GM19467 (cell line): Measurements from ENCODE around the gene MLLT11.

Source experiments
- ATAC-seq: cut with Tn5 transposase; IDR thresholded peaks from one replicate; pipeline ENCODE4 v1.9.1; 2021; ENCODE audit warnings: mild to moderate bottlenecking, moderate library complexity; ENCODE audit not compliant: unreplicated experiment

The MLLT11 gene

GRCh38 chr1:151060007-151060656, at the start of gene MLLT11:
Gene MLLT11, plus strand, starts transcription at chr1:151060397. Its CDS starts 6,828 bp downstream, at chr1:151067225.
- no peak for ATAC-seq

GRCh38 chr1:151011154-151011850, 48.9 kb upstream of the MLLT11 start:
- no peak for ATAC-seq

GRCh38 chr1:151012684-151013471, 47.3 kb upstream of the MLLT11 start:
- ATAC-seq = no peak

GRCh38 chr1:151013518-151013917, 46.7 kb upstream of the MLLT11 start:
- ATAC-seq = no peak

- ATAC-seq = no peak
These were observed 35.6 kb upstream of the MLLT11 start for GRCh38 chr1:151024540-151025146.

GRCh38 chr1:151026460-151026859, 33.7 kb upstream of the MLLT11 start:
- ATAC-seq = no peak

GRCh38 chr1:151032164-151032563, 28.0 kb upstream of the MLLT11 start:
- ATAC-seq = no peak

- ATAC-seq = no peak
These were observed 25.0 kb upstream of the MLLT11 start for GRCh38 chr1:151035167-151035566.

- ATAC-seq = no peak
These were observed 23.8 kb upstream of the MLLT11 start, which contains the start of gene BNIPL for GRCh38 chr1:151036356-151036755. Gene BNIPL, plus strand, starts transcription at chr1:151036586. Its CDS starts 140 bp downstream, at chr1:151036726.

- ATAC-seq = no peak
These were observed 23.2 kb upstream of the MLLT11 start for GRCh38 chr1:151037032-151037431.

GRCh38 chr1:151039521-151039920, 20.7 kb upstream of the MLLT11 start:
- no peak for ATAC-seq

- ATAC-seq = no peak
These were observed 17.0 kb upstream of the MLLT11 start for GRCh38 chr1:151043163-151043562.

- ATAC-seq = no peak
These were observed 12.6 kb upstream of the MLLT11 start, which contains the start of gene C1orf56 for GRCh38 chr1:151047591-151047924. Gene C1orf56, plus strand, starts transcription at chr1:151047751. Its CDS starts 97 bp downstream, at chr1:151047848.

GRCh38 chr1:151047925-151048644, 12.1 kb upstream of the MLLT11 start:
- ATAC-seq = no peak

- ATAC-seq = no peak
These were observed 11.6 kb upstream of the MLLT11 start for GRCh38 chr1:151048645-151049032.

GRCh38 chr1:151049458-151049857, 10.7 kb upstream of the MLLT11 start:
- no peak for ATAC-seq

- no peak for ATAC-seq
These were observed 10.0 kb upstream of the MLLT11 start for GRCh38 chr1:151050051-151050688.

- ATAC-seq = no peak
These were observed 8.7 kb upstream of the MLLT11 start for GRCh38 chr1:151051356-151052009.

GRCh38 chr1:151054971-151055547, 5.1 kb upstream of the MLLT11 start:
- ATAC-seq = no peak
